Measurements from ENCODE around the gene SORCS2. TPM values are rescaled to one million over a fixed set of nuclear protein-coding genes. Genes with fewer than 3 reads are reported as not detected.

Gene SORCS2
- total and polyA plus RNA-seq, 2 experiments from 2014 or later = 0.92 to 6.9 TPM

DNA sequence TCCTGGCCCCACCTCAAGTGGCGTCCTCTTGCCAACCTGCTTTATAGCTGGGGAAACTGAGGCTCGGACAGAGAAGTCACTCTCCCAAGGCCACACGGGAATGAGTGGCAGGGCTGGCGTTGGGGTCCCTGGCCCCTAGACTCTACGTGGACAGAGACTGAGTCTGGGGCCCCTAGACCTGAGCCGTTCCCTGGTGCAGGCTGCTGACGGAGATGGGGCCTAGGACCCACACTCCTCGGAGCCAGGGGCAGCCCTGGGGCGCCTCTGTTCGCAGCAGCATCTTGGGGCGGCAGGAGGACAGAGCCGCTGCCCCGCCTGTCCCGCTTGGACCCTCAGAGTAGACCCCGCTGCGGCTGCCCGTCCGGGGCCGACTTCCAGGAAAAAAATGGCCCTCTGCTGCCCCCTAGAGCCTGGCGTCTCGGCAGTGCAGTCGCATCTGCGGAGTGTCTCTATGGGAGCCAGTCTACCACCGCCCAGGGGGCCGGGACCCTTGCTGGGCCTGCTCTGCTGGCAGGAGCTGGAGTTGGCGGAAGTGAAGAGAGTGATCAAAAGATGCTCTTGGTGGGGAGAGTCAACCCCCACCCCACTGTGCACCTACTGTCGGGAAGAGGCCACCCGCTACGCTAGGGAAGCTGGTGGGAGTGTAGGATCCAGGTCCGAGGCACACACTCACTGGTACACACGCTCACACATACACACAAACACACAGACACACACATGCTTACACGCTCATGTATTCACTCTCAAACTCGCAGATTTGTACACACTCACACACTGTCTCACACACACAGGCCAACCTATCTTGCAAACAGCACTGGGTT, 527.2 kb downstream of the SORCS2 start:
- no peak overlapping the region for H3K4me3 ChIP-seq
- H3K4me1 ChIP-seq (ENCODE audit: low read depth) = no peaks in the 10 kb centered on the region

DNA sequence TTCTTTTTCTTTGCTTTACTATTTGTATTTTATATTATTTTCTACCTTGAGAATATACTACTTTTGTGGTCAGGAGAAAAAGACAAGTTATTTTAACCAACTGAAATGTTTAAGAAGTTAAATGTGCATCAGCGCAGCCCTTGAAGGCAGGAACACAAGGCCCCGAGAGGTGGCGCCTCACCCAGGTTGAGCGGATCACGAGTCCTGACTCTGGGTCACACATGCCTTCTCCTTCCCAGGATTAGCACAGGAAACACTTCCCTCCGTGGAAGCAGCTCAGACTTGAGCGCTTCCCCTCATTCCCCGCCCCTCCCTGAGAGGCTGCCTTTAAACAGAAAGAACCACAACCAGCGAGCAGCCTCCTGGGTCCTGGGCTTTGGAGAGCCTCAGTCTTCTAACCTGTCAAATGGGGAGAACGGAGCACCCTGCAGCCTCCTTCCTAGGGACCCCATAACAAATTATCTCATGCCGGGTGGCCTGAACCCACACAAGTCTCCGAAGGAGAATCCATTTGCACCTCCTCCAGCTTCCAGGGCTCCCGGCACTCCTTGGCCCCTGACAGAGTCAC, 529.7 kb downstream of the SORCS2 start:
- no peak overlapping the region for H3K4me3 ChIP-seq
- DNase-seq (ENCODE audit: low read depth in 1 of 2, low spot score in 1 of 2) = peak in 1 of 2 donors; percentile 37
- TF ChIP-seq, protein P1, sequence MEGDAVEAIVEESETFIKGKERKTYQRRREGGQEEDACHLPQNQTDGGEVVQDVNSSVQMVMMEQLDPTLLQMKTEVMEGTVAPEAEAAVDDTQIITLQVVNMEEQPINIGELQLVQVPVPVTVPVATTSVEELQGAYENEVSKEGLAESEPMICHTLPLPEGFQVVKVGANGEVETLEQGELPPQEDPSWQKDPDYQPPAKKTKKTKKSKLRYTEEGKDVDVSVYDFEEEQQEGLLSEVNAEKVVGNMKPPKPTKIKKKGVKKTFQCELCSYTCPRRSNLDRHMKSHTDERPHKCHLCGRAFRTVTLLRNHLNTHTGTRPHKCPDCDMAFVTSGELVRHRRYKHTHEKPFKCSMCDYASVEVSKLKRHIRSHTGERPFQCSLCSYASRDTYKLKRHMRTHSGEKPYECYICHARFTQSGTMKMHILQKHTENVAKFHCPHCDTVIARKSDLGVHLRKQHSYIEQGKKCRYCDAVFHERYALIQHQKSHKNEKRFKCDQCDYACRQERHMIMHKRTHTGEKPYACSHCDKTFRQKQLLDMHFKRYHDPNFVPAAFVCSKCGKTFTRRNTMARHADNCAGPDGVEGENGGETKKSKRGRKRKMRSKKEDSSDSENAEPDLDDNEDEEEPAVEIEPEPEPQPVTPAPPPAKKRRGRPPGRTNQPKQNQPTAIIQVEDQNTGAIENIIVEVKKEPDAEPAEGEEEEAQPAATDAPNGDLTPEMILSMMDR (IDR thresholded peaks at IDR 0.05; ENCODE audit: low read depth, low read length) = peak; percentile 48
- no peaks in the 10 kb centered on the region for H3K9me3 ChIP-seq (ENCODE audit: low read depth)
- H3K36me3 ChIP-seq = no peaks in the 10 kb centered on the region
- H3K27me3 ChIP-seq = peaks cover 9% of the 10 kb centered on the region
- H3K4me1 ChIP-seq (ENCODE audit: low read depth) = no peaks in the 10 kb centered on the region
- H3K27ac ChIP-seq = no peak overlapping the region

More for the DNA sequence above, 527.2 kb downstream of the SORCS2 start:
- peak; percentile 47 to 81 for DNase-seq (ENCODE audit: low read depth in 1 of 2, low spot score in 1 of 2)
- H3K36me3 ChIP-seq = no peaks in the 10 kb centered on the region
- no peaks in the 10 kb centered on the region for H3K9me3 ChIP-seq (ENCODE audit: low read depth)
- TF ChIP-seq, protein P1 (IDR thresholded peaks at IDR 0.05; ENCODE audit: low read depth, low read length) = peak; percentile 87
- peaks cover 9% of the 10 kb centered on the region for H3K27me3 ChIP-seq
- H3K27ac ChIP-seq = no peak overlapping the region

DNA sequence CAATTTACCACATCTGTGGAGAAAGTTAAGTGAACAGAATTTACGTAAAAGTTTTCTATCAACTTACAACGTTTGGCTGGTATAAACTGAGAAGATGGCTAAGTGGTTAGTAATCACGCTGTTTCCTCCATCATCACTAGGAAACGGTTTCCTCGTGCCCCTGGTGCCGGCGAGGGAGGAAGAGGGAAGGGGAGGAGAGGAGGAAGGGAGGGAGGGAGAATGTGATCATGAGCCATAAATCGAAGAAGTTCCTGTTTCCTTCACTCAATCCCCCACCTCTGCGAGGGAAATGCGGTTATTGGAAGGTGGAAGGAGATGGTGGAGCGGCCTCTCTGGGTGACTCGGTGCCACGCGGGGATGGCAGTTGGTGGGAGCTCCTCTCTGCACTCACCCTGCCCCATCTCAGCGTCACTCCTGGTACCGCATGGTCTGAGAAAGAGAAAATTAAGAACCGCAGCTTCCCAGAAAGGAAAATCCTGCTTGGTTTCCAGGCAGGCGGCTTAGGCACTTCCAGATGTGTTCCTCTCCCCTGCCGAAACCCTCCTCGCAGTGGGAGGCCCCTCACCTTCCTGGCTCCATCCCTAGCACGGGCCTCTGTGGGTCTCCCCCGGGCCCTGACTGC, 530.5 kb downstream of the SORCS2 start:
- Histone ChIP-seq H3K27ac (no peak overlapping the region), H3K27me3 (peaks cover 9% of the 10 kb centered on the region), H3K4me1 (ENCODE audit: low read depth) (no peaks in the 10 kb centered on the region), H3K36me3 (no peaks in the 10 kb centered on the region), H3K9me3 (ENCODE audit: low read depth) (no peaks in the 10 kb centered on the region), H3K4me3 (no peak overlapping the region)
- TF ChIP-seq, protein P1 (IDR thresholded peaks at IDR 0.05; ENCODE audit: low read depth, low read length) = no peak
- DNase-seq (ENCODE audit: low read depth in 1 of 2, low spot score in 1 of 2) = no peak

DNA sequence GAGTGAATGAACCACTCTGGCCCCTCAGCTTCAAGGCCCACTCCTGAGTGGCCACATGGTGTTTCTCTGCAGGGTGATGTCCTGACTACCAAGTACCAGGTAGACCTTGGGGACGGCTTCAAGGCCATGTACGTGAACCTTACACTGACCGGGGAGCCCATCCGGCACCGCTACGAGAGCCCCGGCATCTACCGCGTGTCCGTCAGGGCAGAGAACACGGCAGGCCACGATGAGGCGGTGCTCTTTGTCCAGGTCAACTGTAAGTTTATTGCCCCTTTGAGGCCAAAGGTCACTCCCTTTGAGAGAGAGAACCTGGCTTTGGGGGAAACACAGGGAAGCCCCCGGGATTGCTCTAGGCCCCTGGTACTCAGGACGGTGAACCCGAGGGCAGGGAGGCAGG, 531.3 kb downstream of the SORCS2 start:
- no peak for DNase-seq (ENCODE audit: low read depth in 1 of 2, low spot score in 1 of 2)
- TF ChIP-seq, protein P1 (IDR thresholded peaks at IDR 0.05; ENCODE audit: low read depth, low read length) = no peak

DNA sequence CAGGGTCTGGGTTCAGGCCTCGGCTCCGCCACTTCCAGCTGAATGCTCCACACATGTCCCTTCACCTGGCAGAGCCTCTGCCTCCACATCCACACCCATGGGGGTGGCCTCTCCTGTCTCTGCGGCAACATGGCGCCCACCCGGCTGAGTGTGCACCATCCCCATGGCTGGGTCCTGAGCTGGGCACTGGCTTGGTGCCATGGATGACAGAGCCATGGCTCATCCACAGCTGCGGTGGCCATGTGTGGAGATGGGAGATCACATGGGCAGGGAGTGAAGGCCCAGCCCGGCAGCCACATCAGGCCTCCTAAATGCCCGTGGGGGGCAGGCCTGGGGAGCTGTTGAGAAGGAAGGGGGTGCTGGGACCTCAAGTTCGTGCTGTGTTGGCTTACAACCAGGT, 533.6 kb downstream of the SORCS2 start:
- H3K27me3 ChIP-seq = no peaks in the 10 kb centered on the region
- H3K27ac ChIP-seq = no peak overlapping the region
- no peak overlapping the region for H3K4me3 ChIP-seq
- H3K4me1 ChIP-seq (ENCODE audit: low read depth) = no peaks in the 10 kb centered on the region
- no peaks in the 10 kb centered on the region for H3K9me3 ChIP-seq (ENCODE audit: low read depth)
- no peak for DNase-seq (ENCODE audit: low read depth in 1 of 2, low spot score in 1 of 2)
- TF ChIP-seq, protein P1 (IDR thresholded peaks at IDR 0.05; ENCODE audit: low read depth, low read length) = no peak
- H3K36me3 ChIP-seq = no peaks in the 10 kb centered on the region

More for the DNA sequence above, 531.3 kb downstream of the SORCS2 start:
- peaks cover 8% of the 10 kb centered on the region for H3K27me3 ChIP-seq
- H3K4me3 ChIP-seq = no peak overlapping the region
- H3K4me1 ChIP-seq (ENCODE audit: low read depth) = no peaks in the 10 kb centered on the region
- H3K36me3 ChIP-seq = no peaks in the 10 kb centered on the region
- no peak overlapping the region for H3K27ac ChIP-seq
- no peaks in the 10 kb centered on the region for H3K9me3 ChIP-seq (ENCODE audit: low read depth)

Measured in cardiac muscle cell (in vitro differentiated cells and primary cell).